H1 (cell line): Measurements from ENCODE around the gene MAP2K7. TPM values are rescaled to one million over a fixed set of nuclear protein-coding genes. Genes with fewer than 3 reads are reported as not detected.

ENCODE experiments used
- CTCF ChIA-PET: fragments of 300-600 bp; sonication (Branson Sonifier 250); formaldehyde crosslinking; loops from one replicate; lab custom pipeline; 2021; ENCODE audit not compliant: partially characterized antibody; lab: Charles Lee
- POLR2A ChIA-PET: fragments of 300-600 bp; sonication (Branson Sonifier 250); formaldehyde crosslinking; loops from one replicate; lab custom pipeline; 2021; ENCODE audit warnings: inconsistent platforms; ENCODE audit not compliant: partially characterized antibody; lab: Charles Lee
- DNase-seq, 2 experiments: peaks; one replicate each; pipeline versions ENCODE4 v3.0.0 to v3.0.0-alpha.2; 2010 to 2022; ENCODE audit warnings: low spot score in 2 of 2, low read depth in 1 of 2, mixed read lengths in 1 of 2
- FAIRE-seq: peaks from 2 replicates; lab custom pipeline; 2011; peaks lifted over from hg19 to GRCh38; lab: Jason Lieb, UNC
- H2AFZ ChIP-seq: 2 replicates; pipeline ENCODE4 v1.8.1; 2012; ENCODE audit warnings: low read length, inconsistent platforms
- H2AK5ac ChIP-seq: 2 replicates; pipeline ENCODE4 v1.6.1; 2013; ENCODE audit warnings: low read depth, low read length
- H2BK120ac ChIP-seq: replicated peaks from 2 replicates; pipeline ENCODE3; 2013; ENCODE audit warnings: low read depth, low read length, inconsistent platforms
- H2BK12ac ChIP-seq: 2 replicates; pipeline ENCODE4 v1.6.1; 2013; ENCODE audit warnings: low read depth, low read length
- H2BK15ac ChIP-seq: 2 replicates; pipeline ENCODE4 v1.6.1; 2013; ENCODE audit warnings: low read length
- H2BK20ac ChIP-seq: 2 replicates; pipeline ENCODE4 v1.6.1; 2013; ENCODE audit warnings: low read length
- H2BK5ac ChIP-seq: 2 replicates; pipeline ENCODE4 v1.6.1; 2013; ENCODE audit warnings: low read depth, low read length
- H3K14ac ChIP-seq: 2 replicates; pipeline ENCODE4 v1.6.1; 2013; ENCODE audit warnings: inconsistent platforms; ENCODE audit not compliant: insufficient read length
- H3K18ac ChIP-seq: 2 replicates; pipeline ENCODE4 v1.6.1; 2013; ENCODE audit warnings: low read length; ENCODE audit errors: extremely low read depth
- H3K23ac ChIP-seq: 2 replicates; pipeline ENCODE4 v1.6.1; 2013; ENCODE audit warnings: inconsistent platforms; ENCODE audit not compliant: insufficient read length
- H3K23me2 ChIP-seq: 2 replicates; pipeline ENCODE4 v1.6.1; 2013; ENCODE audit warnings: low read depth, low read length
- H3K27ac ChIP-seq: 2 replicates; pipeline ENCODE4 v1.6.1; 2011; ENCODE audit warnings: low read depth, low read length, inconsistent platforms
- H3K27me3 ChIP-seq, 4 experiments: replicated peaks in 1 of 4; 1 replicate in 1 of 4; 2 replicates in 3 of 4; pipeline versions ENCODE4 v1.6.1 to v1.8.1; 2011 to 2013; ENCODE audit warnings: low read length in 3 of 4, mild to moderate bottlenecking in 3 of 4, inconsistent platforms in 2 of 4, mixed read lengths in 2 of 4, moderate library complexity in 1 of 4; ENCODE audit not compliant: control insufficient read depth in 3 of 4, insufficient read depth in 3 of 4; ENCODE audit errors: extremely low read depth in 1 of 4
- H3K36me3 ChIP-seq, 4 experiments: 2 replicates each; pipeline versions ENCODE4 v1.6.1 to v1.8.1; 2011 to 2013; ENCODE audit warnings: mild to moderate bottlenecking in 4 of 4, low read length in 3 of 4, moderate library complexity in 2 of 4, control low read depth in 1 of 4, inconsistent platforms in 1 of 4; ENCODE audit not compliant: insufficient read depth in 4 of 4, control insufficient read depth in 2 of 4
- H3K4ac ChIP-seq: replicated peaks from 2 replicates; pipeline ENCODE3; 2013; ENCODE audit warnings: low read length, low read depth, mixed read lengths, inconsistent platforms; ENCODE audit not compliant: insufficient read length
- H3K4me1 ChIP-seq, 4 experiments: replicated peaks in 1 of 4; 1 replicate in 1 of 4; 2 replicates in 3 of 4; pipeline versions ENCODE4 v1.6.1 to v1.8.1; 2011 to 2013; ENCODE audit warnings: low read length in 3 of 4, inconsistent platforms in 2 of 4, mixed read lengths in 1 of 4; ENCODE audit not compliant: insufficient read depth in 4 of 4, control insufficient read depth in 3 of 4
- H3K4me2 ChIP-seq, 2 experiments: 2 replicates each; pipeline versions ENCODE4 v1.6.1 to v1.8.1; 2011 to 2013; ENCODE audit warnings: low read depth in 2 of 2, low read length in 2 of 2, control low read depth in 1 of 2, inconsistent platforms in 1 of 2, mild to moderate bottlenecking in 1 of 2; ENCODE audit not compliant: insufficient read depth in 1 of 2
- H3K4me3 ChIP-seq, 4 experiments: fragments of 200-600, 300-600 bp in 1 of 4; sonication (generic), shearing (Covaris generic), sonication (Bioruptor Twin) in 1 of 4; 2 replicates each; pipeline versions ENCODE4 v1.5.1 to v1.8.1; 2011 to 2016; ENCODE audit warnings: low read length in 4 of 4, low read depth in 3 of 4, control low read depth in 2 of 4, inconsistent platforms in 2 of 4, mild to moderate bottlenecking in 2 of 4, mixed read lengths in 1 of 4, moderate library complexity in 1 of 4; ENCODE audit not compliant: insufficient read depth in 2 of 4; ENCODE audit errors: extremely low read depth in 1 of 4
- H3K56ac ChIP-seq: replicated peaks from 2 replicates; pipeline ENCODE3; 2013; ENCODE audit warnings: low read depth, mild to moderate bottlenecking, mixed read lengths, low read length, inconsistent platforms; ENCODE audit not compliant: insufficient read length
- H3K79me1 ChIP-seq: 2 replicates; pipeline ENCODE4 v1.6.1; 2013; ENCODE audit warnings: low read depth, low read length, control low read depth
- H3K79me2 ChIP-seq, 2 experiments: 2 replicates each; pipeline versions ENCODE4 v1.6.1 to v1.8.1; 2012 to 2013; ENCODE audit warnings: low read length in 2 of 2, mild to moderate bottlenecking in 2 of 2, inconsistent platforms in 1 of 2; ENCODE audit not compliant: insufficient read depth in 2 of 2, control insufficient read depth in 1 of 2
- H3K9ac ChIP-seq, 4 experiments: replicated peaks in 1 of 4; 1 replicate in 1 of 4; 2 replicates in 3 of 4; pipeline versions ENCODE4 v1.6.1 to v1.8.1; 2011 to 2013; ENCODE audit warnings: low read depth in 3 of 4, low read length in 3 of 4, control low read depth in 2 of 4, mild to moderate bottlenecking in 2 of 4, moderate library complexity in 2 of 4, inconsistent platforms in 1 of 4; ENCODE audit errors: extremely low read depth in 1 of 4
- H3K9me3 ChIP-seq, 2 experiments: 2 replicates each; pipeline versions ENCODE4 v1.6.1 to v1.8.1; 2012 to 2013; ENCODE audit warnings: mild to moderate bottlenecking in 2 of 2, moderate library complexity in 2 of 2, control low read depth in 1 of 2, inconsistent platforms in 1 of 2, low read depth in 1 of 2, low read length in 1 of 2, mixed read lengths in 1 of 2; ENCODE audit not compliant: insufficient read depth in 2 of 2
- H4K20me1 ChIP-seq, 2 experiments: replicated peaks in 1 of 2; 2 replicates each; pipeline versions ENCODE3 to v1.8.1; 2011 to 2013; ENCODE audit warnings: inconsistent platforms in 2 of 2, low read length in 2 of 2, mild to moderate bottlenecking in 1 of 2; ENCODE audit not compliant: insufficient read depth in 2 of 2, control insufficient read depth in 1 of 2
- H4K5ac ChIP-seq: 2 replicates; pipeline ENCODE4 v1.6.1; 2013; ENCODE audit warnings: low read length, low read depth, mixed read lengths, inconsistent platforms; ENCODE audit not compliant: insufficient read length
- H4K8ac ChIP-seq: 2 replicates; pipeline ENCODE4 v1.8.0; 2013; ENCODE audit warnings: mild to moderate bottlenecking, moderate library complexity, low read length, inconsistent platforms; ENCODE audit not compliant: insufficient read depth; ENCODE audit errors: extremely low read depth
- H4K91ac ChIP-seq: replicated peaks from 2 replicates; pipeline ENCODE3; 2013; ENCODE audit warnings: low read length, mixed read lengths, inconsistent platforms; ENCODE audit not compliant: insufficient read length
- CTCF ChIP-seq, 3 experiments: IDR thresholded peaks; 1 replicate in 2 of 3; 2 replicates in 1 of 3; pipeline versions ENCODE4 v1.5.1 to v1.6.1; 2011; ENCODE audit warnings: low read length in 3 of 3, mild to moderate bottlenecking in 3 of 3, inconsistent platforms in 2 of 3, low read depth in 1 of 3, moderate library complexity in 1 of 3; ENCODE audit not compliant: insufficient read depth in 1 of 3; ENCODE audit errors: control extremely low read depth in 1 of 3
- FOSL1 ChIP-seq: IDR thresholded peaks from 2 replicates; pipeline ENCODE4 v1.6.1; 2011; ENCODE audit warnings: mild to moderate bottlenecking, low read depth, low read length, moderate library complexity; ENCODE audit not compliant: insufficient read depth
- HDAC2 ChIP-seq, 2 experiments: fragments of 300-600 bp in 1 of 2; sonication (generic) in 1 of 2; IDR thresholded peaks; 2 replicates each; pipeline ENCODE4 v1.6.1; 2011 to 2012; ENCODE audit warnings: low read depth in 2 of 2, low read length in 2 of 2, mild to moderate bottlenecking in 2 of 2, moderate library complexity in 2 of 2, borderline replicate concordance in 1 of 2, inconsistent platforms in 1 of 2
- MAFK ChIP-seq: IDR thresholded peaks from 2 replicates; pipeline ENCODE4 v1.6.1; 2012; ENCODE audit warnings: low read depth, mild to moderate bottlenecking, improper control_type of control experiment, low read length
- RBBP5 ChIP-seq: IDR thresholded peaks from 2 replicates; pipeline ENCODE4 v1.7.1; 2012; ENCODE audit warnings: low read depth, mild to moderate bottlenecking, inconsistent platforms, low read length, moderate library complexity, borderline replicate concordance
- TAF7 ChIP-seq: optimal IDR thresholded peaks from 2 replicates; pipeline ENCODE3; 2011; ENCODE audit warnings: low read depth, mild to moderate bottlenecking, inconsistent platforms, low read length, moderate library complexity, borderline replicate concordance
- WGBS, 2 experiments: shearing (Covaris generic) in 1 of 2; methylation state at CpG; one replicate each; pipeline versions ENCODE4 v1.1.6 to v1.1.7; 2013 to 2015; ENCODE audit warnings: low lambda C conversion rate in 2 of 2, mixed read lengths in 2 of 2, inconsistent platforms in 1 of 2, low coverage in 1 of 2, missing lambda C conversion rate in 1 of 2; ENCODE audit not compliant: insufficient replicate concordance in 2 of 2, insufficient coverage in 1 of 2, insufficient read length in 1 of 2; ENCODE audit errors: extremely low coverage in 1 of 2, missing lambda C conversion rate in 1 of 2; 5-methylcytosine and 5-hydroxymethylcytosine counted together
- polyA plus RNA-seq, 7 experiments: library from polyadenylated mRNA; depleted of rRNA in 3 of 7; stranded (reverse) in 5 of 7; unstranded in 2 of 7; fragments of >200 nt in 5 of 7; fragments of 200-250 nt in 2 of 7; gene quantifications; 1 replicate in 5 of 7; 2 replicates in 1 of 7; 4 replicates in 1 of 7; pipeline versions ENCODE4 v1.2.1 to v1.2.3, GENCODE V29; 2011 to 2013; ENCODE audit warnings: missing spikeins in 2 of 7, mixed read lengths in 2 of 7
- total RNA-seq: library from RNA; stranded (reverse); fragmentation: NEBNext Ultra II Directional; extraction: Animal tissue kit (Norgen Biotek cat#: 25700); gene quantifications from 2 replicates; pipeline ENCODE4 v1.2.1, GENCODE V29; 2021

The MAP2K7 gene
- total and polyA plus RNA-seq, 2 of the 8 experiments (the other 6 are each of a cell fraction or from before 2014, with no cell fraction given) = 8.9 to 38.3 TPM

GRCh38 chr19:7932276-7932929 lies 28.7 kb downstream of the MAP2K7 start:
- no peak overlapping the region for H4K5ac ChIP-seq
- no peak overlapping the region for H4K91ac ChIP-seq
- no peaks in the 10 kb centered on the region for H3K79me2 ChIP-seq
- no peak overlapping the region for H2BK12ac ChIP-seq
- H4K8ac ChIP-seq = no peak overlapping the region
- H3K4ac ChIP-seq = no peak overlapping the region
- peaks cover 26 to 68% (median 49%) of the 10 kb centered on the region in 4 experiments for H3K36me3 ChIP-seq
- no peak overlapping the region for H3K4me3 ChIP-seq
- no peak overlapping the region for H2BK120ac ChIP-seq
- no peaks in the 10 kb centered on the region for H3K27me3 ChIP-seq
- no peaks in the 10 kb centered on the region; a peak in 1 of 7 replicates for H3K4me1 ChIP-seq
- H3K56ac ChIP-seq = no peak overlapping the region
- FAIRE-seq (no peak), DNase-seq (no peak)
- no peak overlapping the region for H3K27ac ChIP-seq
- 96% methylated on average over 30 of the region's 32 CpGs; no CpG with 5 or more reads in 1 of the 2 experiments for WGBS, 2 experiments
- H3K23me2 ChIP-seq = no peaks in the 10 kb centered on the region
- peaks cover 6 to 14% of the 10 kb centered on the region in 2 experiments for H4K20me1 ChIP-seq
- TF ChIP-seq FOSL1 = no peak
- no peak for TF ChIP-seq TAF7
- TF ChIP-seq CTCF (IDR thresholded peaks at IDR 0.05; ENCODE audit: control extremely low read depth in 1 of 3, insufficient read depth in 1 of 3, low read depth in 1 of 3, low read length in 3 of 3) = no peak
- TF ChIP-seq HDAC2 (IDR thresholded peaks at IDR 0.05; ENCODE audit: borderline replicate concordance in 1 of 2, low read depth in 2 of 2, low read length in 2 of 2) = no peak
- TF ChIP-seq MAFK = no peak
- no peak for TF ChIP-seq RBBP5
- no peak overlapping the region for H3K9ac ChIP-seq
- no peak overlapping the region for H3K18ac ChIP-seq
- ChIA-PET POLR2A (interaction anchor here (0.7 to 10.4 kb wide), 4 partner anchors 9 to 189 kb away, joined by 3 to 205 read pairs (median 10); partner anchors contain the start of genes SNAPC2 and TIMM44), CTCF (interaction anchor here (1.2 to 4.1 kb wide), 4 partner anchors 12 to 164 kb away, joined by 3 to 28 read pairs (median 4); partner anchors contain the start of genes SNAPC2 and TIMM44)
- H3K79me1 ChIP-seq = no peaks in the 10 kb centered on the region
- no peak overlapping the region for H2AFZ ChIP-seq
- no peak overlapping the region for H2BK5ac ChIP-seq
- H2AK5ac ChIP-seq = no peak overlapping the region
- no peaks in the 10 kb centered on the region for H3K9me3 ChIP-seq
- H3K14ac ChIP-seq = no peak overlapping the region
- H2BK20ac ChIP-seq = no peak overlapping the region
- no peak overlapping the region for H3K23ac ChIP-seq
- H3K4me2 ChIP-seq = no peak overlapping the region
- no peak overlapping the region for H2BK15ac ChIP-seq
